ENCODE results near the gene TSEN2.
"Not testable (repeated sequence)": the region's sequence is repeated elsewhere in the genome, so short reads cannot be mapped to it uniquely, and the experiment has no call there.

The TSEN2 gene

DNA sequence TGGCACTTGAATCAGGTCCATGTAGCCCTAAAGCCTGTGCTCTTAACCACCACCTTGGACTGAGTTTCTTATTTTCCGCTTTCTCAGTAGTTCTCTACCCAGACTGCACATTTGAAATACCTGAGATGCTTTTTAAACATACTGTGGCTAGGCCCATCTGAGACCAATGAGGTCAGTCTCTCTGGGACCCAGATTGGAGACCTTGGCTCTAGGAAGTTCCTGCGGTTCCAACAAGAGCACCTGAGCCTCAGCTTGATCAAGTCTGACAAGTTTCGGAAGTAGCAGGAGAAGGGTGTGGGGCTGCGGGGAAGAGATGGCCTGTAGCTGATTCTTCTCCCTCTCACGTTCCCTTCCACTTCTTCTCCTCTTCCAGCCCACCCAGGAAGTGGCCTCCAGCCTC lies 11.5 kb upstream of the TSEN2 start:
- no peak for DNase-seq

DNA sequence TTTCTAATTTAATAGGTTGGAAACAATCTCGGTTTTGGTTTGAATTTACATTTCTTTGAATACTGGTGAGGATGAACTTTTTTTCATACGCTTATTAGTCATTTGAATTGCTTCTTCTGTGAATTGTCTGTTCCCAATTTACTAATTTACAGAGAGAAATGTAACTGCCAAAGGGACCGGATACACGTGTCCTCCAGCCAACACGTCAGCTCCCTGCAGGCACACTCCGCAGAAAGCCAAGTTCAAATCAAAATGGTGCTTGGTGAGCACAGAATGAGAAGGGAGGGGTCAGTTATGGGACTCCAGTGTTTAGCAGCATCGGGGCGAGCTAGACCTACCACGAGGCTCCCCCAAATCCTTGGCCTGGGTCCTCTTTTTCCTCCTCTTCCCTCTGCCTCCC lies 10.8 kb upstream of the TSEN2 start:
- DNase-seq: no peak

GRCh38 chr3:12476238-12476897 lies 7.9 kb upstream of the TSEN2 start:
- no peak for DNase-seq

GRCh38 chr3:12477256-12477655 lies 7.0 kb upstream of the TSEN2 start:
- DNase-seq: no peak

- DNase-seq: no peak
Measured at GRCh38 chr3:12478326-12478725, 6.0 kb upstream of the TSEN2 start.

- DNase-seq: not testable (repeated sequence)
Measured at GRCh38 chr3:12479198-12479597, 5.1 kb upstream of the TSEN2 start.

- peak; percentile 18 for DNase-seq
Measured at GRCh38 chr3:12479919-12480427, 4.3 kb upstream of the TSEN2 start.

DNA sequence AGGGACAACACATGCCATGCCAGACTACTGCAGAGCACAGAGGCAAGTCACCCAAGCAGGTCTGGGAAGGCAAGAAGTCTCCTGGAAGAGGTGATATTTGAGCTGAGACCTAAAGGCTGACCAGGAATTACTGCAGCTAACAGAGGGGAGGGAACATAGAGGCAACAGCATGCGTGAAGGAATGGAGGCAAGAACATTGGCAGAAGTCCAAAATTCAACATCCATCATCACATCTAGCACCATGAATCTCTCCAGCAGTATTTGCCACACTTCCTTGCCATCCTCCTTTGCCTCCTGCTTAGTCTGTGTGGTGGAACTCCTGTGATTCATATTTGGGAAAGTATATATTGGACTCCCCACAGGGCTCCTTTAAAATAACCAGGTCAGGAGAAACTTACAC lies 870 bp upstream of the TSEN2 start:
- DNase-seq: no peak

DNA sequence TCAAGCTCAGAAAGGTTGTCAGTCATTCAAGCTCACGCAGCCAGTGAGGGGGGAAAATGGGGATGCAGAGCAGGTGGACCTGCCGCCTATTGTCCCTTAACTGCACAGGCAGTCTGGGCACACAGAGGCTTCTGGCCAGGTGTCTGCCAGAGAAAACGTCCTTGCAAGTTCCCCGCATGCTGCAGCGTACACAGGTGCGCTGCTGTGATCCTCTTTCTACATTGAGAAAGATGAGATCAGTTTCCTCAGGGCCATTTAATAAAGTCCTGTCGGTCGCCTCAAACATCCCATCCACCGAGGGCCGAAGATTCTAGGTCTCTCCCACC lies 445 bp upstream of the TSEN2 start:
- DNase-seq: no peak

DNA sequence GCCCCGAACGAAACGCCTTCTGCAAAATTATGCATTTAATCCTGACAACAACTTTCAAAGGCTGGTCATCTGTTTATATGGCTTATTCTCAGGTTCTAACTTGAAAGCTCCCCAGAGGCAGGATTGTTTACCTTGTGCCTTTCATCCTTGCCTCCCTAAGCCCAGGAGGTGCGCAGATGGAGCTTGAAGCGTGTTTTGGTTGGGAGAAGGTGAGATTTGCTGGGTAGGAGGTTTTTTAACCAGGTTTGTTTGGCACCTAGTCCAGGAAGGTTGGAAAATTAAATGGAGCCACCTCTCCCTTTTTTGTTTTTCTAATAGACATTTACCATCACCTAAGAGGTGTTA lies 675 bp downstream of the TSEN2 start:
- DNase-seq: no peak

DNA sequence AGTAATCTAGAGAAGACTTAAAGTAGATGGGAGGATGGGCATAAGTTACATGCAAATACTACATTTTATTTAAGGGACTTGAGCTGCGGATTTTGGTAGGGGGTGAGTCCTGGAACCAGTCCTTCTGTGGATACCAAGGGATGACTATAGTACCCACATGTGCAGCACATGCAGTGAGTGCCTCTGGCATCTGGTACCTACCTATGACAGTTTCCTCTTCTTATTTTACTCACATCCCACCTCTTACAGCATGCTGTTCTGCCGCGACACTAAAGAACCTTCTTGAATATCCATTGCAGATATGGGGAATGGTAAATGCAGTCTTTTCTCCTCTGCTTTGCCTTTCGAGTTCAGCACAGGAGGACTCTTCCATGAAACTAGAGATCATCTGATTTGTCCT lies 1.7 kb downstream of the TSEN2 start:
- no peak for DNase-seq

DNA sequence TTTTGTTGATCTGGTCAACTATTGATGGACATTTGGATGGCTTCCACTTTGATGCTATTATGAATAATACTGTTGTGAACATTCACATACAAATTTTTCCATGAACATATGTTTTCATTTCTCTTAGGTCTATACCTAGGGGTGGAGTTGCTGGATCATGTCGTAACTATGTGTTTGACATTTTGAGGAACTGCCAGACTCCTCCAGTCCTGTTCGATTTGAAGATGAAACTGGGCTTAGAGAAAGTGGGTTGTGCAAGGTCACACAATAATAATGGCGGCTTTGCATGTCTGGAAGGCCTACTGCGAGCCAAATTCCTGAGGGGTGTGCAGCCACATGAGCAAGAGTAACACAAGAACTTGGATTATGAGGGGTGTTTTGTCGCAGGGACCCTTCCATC lies 2.6 kb downstream of the TSEN2 start:
- DNase-seq: peak; percentile 93

DNA sequence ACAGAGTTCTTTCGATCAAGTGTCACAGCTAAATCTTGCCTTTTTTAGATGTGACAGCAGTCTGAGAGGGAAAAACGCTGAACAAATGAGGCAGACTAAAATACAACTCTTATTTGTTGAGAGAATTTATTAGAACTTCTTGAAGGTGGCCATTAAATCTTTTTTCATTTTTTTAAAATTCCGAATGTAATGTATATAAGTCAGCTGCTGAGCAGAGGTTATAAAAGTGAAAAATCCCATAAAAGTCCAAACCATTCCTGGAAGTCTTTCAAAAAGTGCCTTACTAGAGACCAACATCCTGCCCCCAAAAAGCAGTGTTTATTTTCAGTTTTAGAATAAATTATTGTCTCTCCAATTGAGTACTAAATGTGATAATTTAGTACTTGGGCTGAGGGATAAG lies 3.1 kb downstream of the TSEN2 start:
- DNase-seq: no peak

DNA sequence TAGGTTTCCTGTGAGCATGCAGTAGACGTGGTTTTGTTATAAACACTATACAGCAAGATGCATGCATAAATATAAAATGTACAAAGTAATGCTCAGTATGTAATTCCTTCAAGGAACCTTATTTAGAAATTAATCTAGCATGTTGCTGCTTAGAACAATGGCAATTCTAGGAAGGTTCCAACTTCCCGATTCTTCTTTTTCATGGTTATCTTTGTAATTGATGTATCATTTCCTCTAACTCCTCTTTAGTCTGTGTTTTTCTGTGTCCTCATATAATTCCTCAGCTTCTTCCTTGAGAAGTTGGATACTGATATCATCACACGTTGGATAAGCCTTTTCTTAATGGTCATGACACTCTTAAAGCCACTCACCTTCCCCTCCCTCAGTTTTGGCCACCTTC lies 3.5 kb downstream of the TSEN2 start:
- peak; percentile 20 for DNase-seq

DNA sequence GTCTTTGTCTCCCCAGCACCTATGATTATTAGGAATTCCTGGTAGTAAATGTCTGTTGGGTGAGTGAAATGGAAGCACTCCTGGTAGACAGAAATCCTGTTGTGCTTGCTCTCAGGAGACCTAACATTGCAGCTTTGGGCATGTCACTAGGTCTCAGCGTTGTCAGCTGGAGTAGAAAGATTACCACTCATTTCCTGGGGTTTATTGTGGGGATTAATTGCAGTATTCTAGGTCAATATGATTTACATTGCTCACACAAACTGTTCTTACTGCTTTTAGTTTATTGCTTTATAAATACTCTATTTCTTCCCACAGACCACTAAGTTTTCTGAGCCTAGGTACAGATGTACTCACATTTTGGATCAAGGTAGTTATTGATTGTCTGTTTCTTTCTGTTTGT lies 5.1 kb downstream of the TSEN2 start:
- no peak for DNase-seq

DNA sequence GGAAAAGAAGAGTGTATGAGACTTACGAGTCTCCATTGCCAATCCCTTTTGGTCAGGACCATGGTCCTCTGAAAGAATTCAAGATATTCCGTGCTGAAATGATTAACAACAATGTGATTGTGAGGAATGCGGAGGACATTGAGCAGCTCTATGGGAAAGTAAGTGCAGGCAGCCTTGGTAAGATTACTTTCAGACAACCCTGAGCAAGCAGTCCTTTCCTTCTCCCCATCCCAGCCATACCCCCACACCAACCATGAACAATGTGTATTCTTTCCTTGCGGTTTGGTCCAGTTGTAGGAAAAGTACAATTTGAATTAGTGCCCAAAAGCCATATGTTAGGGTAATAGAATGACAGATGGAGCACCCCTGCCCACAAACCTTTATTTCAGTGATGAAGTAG lies 5.6 kb downstream of the TSEN2 start:
- DNase-seq: no peak

- DNase-seq: no peak
Measured at GRCh38 chr3:12490547-12490946, 6.3 kb downstream of the TSEN2 start.

DNA sequence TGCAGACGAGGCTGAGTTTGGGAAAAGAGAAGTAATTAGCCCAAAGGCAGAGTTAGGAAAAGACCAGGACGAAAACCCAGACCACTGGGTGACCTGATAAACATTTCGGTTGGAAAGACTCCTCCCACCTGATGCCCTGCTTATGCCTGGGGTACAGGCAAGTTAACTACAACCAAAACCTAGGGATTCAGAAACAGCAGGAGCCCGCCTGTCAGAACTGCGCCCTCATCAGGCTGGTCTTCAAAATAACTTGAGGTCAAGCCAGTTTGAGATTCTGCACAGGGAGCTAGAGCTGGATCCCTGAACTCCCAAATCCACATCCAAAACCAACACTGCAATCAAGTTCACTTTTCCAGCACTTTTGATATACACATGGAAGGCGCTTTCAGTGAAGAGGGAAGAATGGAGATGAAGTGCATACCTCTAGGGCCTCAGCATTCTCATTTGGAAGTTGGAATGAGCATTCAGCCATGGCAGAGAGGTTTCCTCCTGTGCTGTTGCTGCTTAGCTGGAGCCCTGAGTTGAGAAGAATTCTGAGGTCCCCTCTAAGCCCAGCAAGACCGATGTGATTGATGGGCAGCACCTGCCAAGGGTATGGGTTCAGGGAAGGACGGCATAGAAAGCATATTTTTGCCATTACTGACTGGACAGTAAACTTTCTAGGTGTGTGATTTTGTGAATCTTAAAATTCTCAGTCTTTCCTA lies 11.6 kb downstream of the TSEN2 start:
- DNase-seq: no peak

GRCh38 chr3:12496453-12496761 lies 12.1 kb downstream of the TSEN2 start:
- DNase-seq: no peak

- no peak for DNase-seq
Measured at GRCh38 chr3:12499474-12499873, 15.2 kb downstream of the TSEN2 start.

GRCh38 chr3:12501360-12502020 lies 17.2 kb downstream of the TSEN2 start:
- DNase-seq: no peak

- peak; percentile 92 for DNase-seq
Measured at GRCh38 chr3:12503126-12503957, 19.1 kb downstream of the TSEN2 start.

GRCh38 chr3:12506201-12506709 lies 22.0 kb downstream of the TSEN2 start:
- no peak for DNase-seq

Measured in MV-4-11 (cell line).